Liver (tissue), 9 donors: ENCODE results near the gene MALT1. TPM values are rescaled to one million over a fixed set of nuclear protein-coding genes. Genes with fewer than 3 reads are reported as not detected.

Experiments
- DNase-seq: peaks from one replicate; pipeline ENCODE4 v3.0.0-alpha.2; 2017; ENCODE audit warnings: low spot score
- H3K27ac ChIP-seq, 2 donors: one replicate each; pipeline ENCODE4 v1.7.0; 2013; ENCODE audit warnings: inconsistent platforms in 2 of 2, low read length in 2 of 2, control low read depth in 1 of 2, low read depth in 1 of 2, mild to moderate bottlenecking in 1 of 2
- H3K27me3 ChIP-seq, 4 donors: one replicate each; pipeline versions ENCODE4 v1.6.1 to v1.7.0; 2013; ENCODE audit warnings: low read length in 3 of 4, inconsistent platforms in 1 of 4, mild to moderate bottlenecking in 1 of 4, moderate library complexity in 1 of 4; ENCODE audit not compliant: control insufficient read depth in 4 of 4, insufficient read depth in 4 of 4
- H3K36me3 ChIP-seq, 4 donors: one replicate each; pipeline versions ENCODE4 v1.6.1 to v1.7.0; 2013; ENCODE audit warnings: low read length in 3 of 4, mild to moderate bottlenecking in 3 of 4, low read depth in 1 of 4, moderate library complexity in 1 of 4; ENCODE audit not compliant: control insufficient read depth in 4 of 4, insufficient read depth in 3 of 4
- H3K4me1 ChIP-seq, 4 donors: one replicate each; pipeline versions ENCODE4 v1.6.1 to v1.7.0; 2013; ENCODE audit warnings: low read length in 3 of 4, mild to moderate bottlenecking in 3 of 4, moderate library complexity in 1 of 4; ENCODE audit not compliant: control insufficient read depth in 4 of 4, insufficient read depth in 4 of 4
- H3K4me3 ChIP-seq, 3 donors: one replicate each; pipeline versions ENCODE4 v1.6.1 to v1.7.0; 2013; ENCODE audit warnings: low read length in 3 of 3, control low read depth in 1 of 3, low read depth in 1 of 3, mild to moderate bottlenecking in 1 of 3
- H3K9ac ChIP-seq, 2 donors: one replicate each; pipeline ENCODE4 v1.7.0; 2013; ENCODE audit warnings: low read length in 2 of 2, mild to moderate bottlenecking in 2 of 2, moderate library complexity in 2 of 2, control low read depth in 1 of 2, low read depth in 1 of 2
- H3K9me3 ChIP-seq, 4 donors: one replicate each; pipeline versions ENCODE4 v1.6.1 to v1.7.0; 2013; ENCODE audit warnings: low read length in 3 of 4; ENCODE audit not compliant: control insufficient read depth in 4 of 4
- EGR1 ChIP-seq, 2 donors: IDR thresholded peaks; 2 replicates each; pipeline ENCODE4 v1.6.1; 2016 to 2018; ENCODE audit warnings: antibody characterized with exemption in 2 of 2, low read depth in 2 of 2
- FOXA1 ChIP-seq: IDR thresholded peaks from 2 replicates; pipeline ENCODE4 v1.6.1; 2016; ENCODE audit warnings: antibody characterized with exemption
- FOXA2 ChIP-seq: IDR thresholded peaks from 2 replicates; pipeline ENCODE4 v1.6.1; 2016; ENCODE audit warnings: antibody characterized with exemption
- GABPA ChIP-seq, 2 donors: IDR thresholded peaks in 1 of 2; conservative IDR thresholded peaks in 1 of 2; 2 replicates each; pipeline ENCODE4 v1.6.1; 2016; ENCODE audit warnings: antibody characterized with exemption in 2 of 2, mild to moderate bottlenecking in 1 of 2, moderate library complexity in 1 of 2
- HNF4A ChIP-seq, 2 donors: conservative IDR thresholded peaks; 2 replicates each; pipeline ENCODE4 v1.6.1; 2016; ENCODE audit warnings: antibody characterized with exemption in 2 of 2, mild to moderate bottlenecking in 2 of 2
- HNF4G ChIP-seq: IDR thresholded peaks from 2 replicates; pipeline ENCODE4 v1.6.1; 2016; ENCODE audit warnings: antibody characterized with exemption
- JUND ChIP-seq, 2 donors: IDR thresholded peaks; 2 replicates each; pipeline ENCODE4 v1.6.1; 2016; ENCODE audit warnings: antibody characterized with exemption in 2 of 2
- SP1 ChIP-seq: IDR thresholded peaks from 2 replicates; pipeline ENCODE4 v1.6.1; 2018; ENCODE audit warnings: antibody characterized with exemption, mild to moderate bottlenecking
- TAF1 ChIP-seq: conservative IDR thresholded peaks from 2 replicates; pipeline ENCODE4 v1.6.1; 2016; ENCODE audit warnings: antibody characterized with exemption, mild to moderate bottlenecking
- YY1 ChIP-seq: IDR thresholded peaks from 2 replicates; pipeline ENCODE4 v1.6.1; 2016; ENCODE audit warnings: antibody characterized with exemption, mild to moderate bottlenecking
- WGBS: extraction: QIAGEN DNeasy Blood & Tissue Kit; methylation state at CpG from one replicate; pipeline ENCODE4 v1.1.7; 2013; 5-methylcytosine and 5-hydroxymethylcytosine counted together
- polyA plus RNA-seq, 2 donors: library from polyadenylated mRNA; stranded (reverse) in 1 of 2; unstranded in 1 of 2; fragments of 200-250 nt in 1 of 2; fragments of >200 nt in 1 of 2; fragmentation: Nextera tagmentation in 1 of 2; extraction: Ambion mirVana in 1 of 2; gene quantifications; one replicate each; pipeline versions ENCODE4 v1.2.1 to v1.2.3, GENCODE V29; 2013 to 2015
- total RNA-seq, 2 donors: library from RNA; depleted of rRNA; stranded (reverse); fragments of >200 nt; gene quantifications; one replicate each; pipeline ENCODE4 v1.2.3, GENCODE V29; 2014
- TF ChIP-seq, protein P1 (sequence below): IDR thresholded peaks from 2 replicates; pipeline ENCODE4 v1.6.1; 2016; ENCODE audit warnings: antibody characterized with exemption
- TF ChIP-seq, protein P2 (sequence below): IDR thresholded peaks from 2 replicates; pipeline ENCODE4 v1.6.1; 2016; ENCODE audit warnings: antibody characterized with exemption
- TF ChIP-seq, protein P3 (sequence below): IDR thresholded peaks from 2 replicates; pipeline ENCODE4 v1.6.1; 2016; ENCODE audit warnings: antibody characterized with exemption, mild to moderate bottlenecking
- TF ChIP-seq, protein P4 (sequence below): fragments of 150-350 bp; IDR thresholded peaks from 2 replicates; pipeline ENCODE4 v1.5.1; 2017; ENCODE audit warnings: improper control_type of control experiment, low read depth, low read length; ENCODE audit not compliant: missing input control
- TF ChIP-seq, protein P5 (sequence below): IDR thresholded peaks from 2 replicates; pipeline ENCODE4 v1.6.1; 2016; ENCODE audit warnings: antibody characterized with exemption
- donor health status: healthy.
- donor health status: healthy.
- donor health status: healthy.
- donor health status: healthy.
- donor health status: healthy.

Gene MALT1
- total and polyA plus RNA-seq, 4 donors = 3.1 to 27.3 (median 6.4) TPM

DNA sequence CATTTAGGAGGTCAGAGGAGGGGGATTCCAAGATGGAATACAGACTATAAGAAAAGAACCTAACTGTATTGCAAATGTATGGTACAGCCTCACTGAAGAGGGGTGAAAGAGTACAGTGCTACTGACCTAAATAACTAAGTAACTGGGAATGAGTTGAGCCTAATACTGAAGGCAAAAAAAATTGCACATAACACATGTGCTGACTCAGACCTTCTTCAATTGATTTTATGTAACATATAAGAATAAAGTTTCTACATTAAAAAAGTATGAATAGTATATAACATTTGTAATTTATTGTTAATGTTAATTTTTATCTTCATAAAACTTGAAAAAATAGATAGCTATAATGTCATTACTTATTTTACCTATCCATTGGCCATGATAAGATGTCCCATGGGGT lies 41.7 kb downstream of the MALT1 start:
- TF ChIP-seq JUND (IDR thresholded peaks at IDR 0.05) = no peak
- TF ChIP-seq SP1 = no peak
- TF ChIP-seq, protein P1, sequence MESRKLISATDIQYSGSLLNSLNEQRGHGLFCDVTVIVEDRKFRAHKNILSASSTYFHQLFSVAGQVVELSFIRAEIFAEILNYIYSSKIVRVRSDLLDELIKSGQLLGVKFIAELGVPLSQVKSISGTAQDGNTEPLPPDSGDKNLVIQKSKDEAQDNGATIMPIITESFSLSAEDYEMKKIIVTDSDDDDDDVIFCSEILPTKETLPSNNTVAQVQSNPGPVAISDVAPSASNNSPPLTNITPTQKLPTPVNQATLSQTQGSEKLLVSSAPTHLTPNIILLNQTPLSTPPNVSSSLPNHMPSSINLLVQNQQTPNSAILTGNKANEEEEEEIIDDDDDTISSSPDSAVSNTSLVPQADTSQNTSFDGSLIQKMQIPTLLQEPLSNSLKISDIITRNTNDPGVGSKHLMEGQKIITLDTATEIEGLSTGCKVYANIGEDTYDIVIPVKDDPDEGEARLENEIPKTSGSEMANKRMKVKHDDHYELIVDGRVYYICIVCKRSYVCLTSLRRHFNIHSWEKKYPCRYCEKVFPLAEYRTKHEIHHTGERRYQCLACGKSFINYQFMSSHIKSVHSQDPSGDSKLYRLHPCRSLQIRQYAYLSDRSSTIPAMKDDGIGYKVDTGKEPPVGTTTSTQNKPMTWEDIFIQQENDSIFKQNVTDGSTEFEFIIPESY = no peak
- TF ChIP-seq FOXA2 = no peak
- TF ChIP-seq GABPA (IDR thresholded peaks at IDR 0.05 in 1 of 2, conservative IDR thresholded peaks at IDR 0.05 in 1 of 2) = no peak
- no peak for TF ChIP-seq TAF1
- no peak for TF ChIP-seq YY1
- Histone ChIP-seq H3K27ac (no peak overlapping the region), H3K9me3 (no peaks in the 10 kb centered on the region), H3K4me1 (no peaks in the 10 kb centered on the region), H3K9ac (no peak overlapping the region), H3K36me3 (peaks cover 0 to 8% (median 4%) of the 10 kb centered on the region in 4 donors), H3K27me3 (no peaks in the 10 kb centered on the region), H3K4me3 (no peak overlapping the region)
- DNase-seq = no peak

DNA sequence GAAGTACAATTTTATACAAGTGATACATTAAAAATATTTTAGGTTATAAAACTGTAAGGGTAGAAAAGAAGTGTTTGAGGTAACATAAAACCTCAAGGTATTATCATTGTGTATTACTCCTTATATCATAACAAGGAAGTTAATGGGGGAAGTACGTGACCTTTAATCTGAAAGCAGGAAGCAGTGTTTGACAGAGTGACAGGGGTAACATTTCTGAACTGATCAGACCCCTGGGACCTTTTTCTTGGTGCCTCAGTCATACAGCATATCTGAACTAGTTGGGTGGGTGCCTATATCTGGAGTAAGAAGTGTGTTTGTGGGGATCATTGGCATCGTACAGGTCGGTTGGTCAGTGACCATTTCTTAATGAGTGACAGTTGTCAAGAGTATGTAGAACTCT lies 43.0 kb downstream of the MALT1 start:
- no peak for TF ChIP-seq FOXA1
- TF ChIP-seq, protein P2, sequence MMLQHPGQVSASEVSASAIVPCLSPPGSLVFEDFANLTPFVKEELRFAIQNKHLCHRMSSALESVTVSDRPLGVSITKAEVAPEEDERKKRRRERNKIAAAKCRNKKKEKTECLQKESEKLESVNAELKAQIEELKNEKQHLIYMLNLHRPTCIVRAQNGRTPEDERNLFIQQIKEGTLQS = no peak
- TF ChIP-seq, protein P3, sequence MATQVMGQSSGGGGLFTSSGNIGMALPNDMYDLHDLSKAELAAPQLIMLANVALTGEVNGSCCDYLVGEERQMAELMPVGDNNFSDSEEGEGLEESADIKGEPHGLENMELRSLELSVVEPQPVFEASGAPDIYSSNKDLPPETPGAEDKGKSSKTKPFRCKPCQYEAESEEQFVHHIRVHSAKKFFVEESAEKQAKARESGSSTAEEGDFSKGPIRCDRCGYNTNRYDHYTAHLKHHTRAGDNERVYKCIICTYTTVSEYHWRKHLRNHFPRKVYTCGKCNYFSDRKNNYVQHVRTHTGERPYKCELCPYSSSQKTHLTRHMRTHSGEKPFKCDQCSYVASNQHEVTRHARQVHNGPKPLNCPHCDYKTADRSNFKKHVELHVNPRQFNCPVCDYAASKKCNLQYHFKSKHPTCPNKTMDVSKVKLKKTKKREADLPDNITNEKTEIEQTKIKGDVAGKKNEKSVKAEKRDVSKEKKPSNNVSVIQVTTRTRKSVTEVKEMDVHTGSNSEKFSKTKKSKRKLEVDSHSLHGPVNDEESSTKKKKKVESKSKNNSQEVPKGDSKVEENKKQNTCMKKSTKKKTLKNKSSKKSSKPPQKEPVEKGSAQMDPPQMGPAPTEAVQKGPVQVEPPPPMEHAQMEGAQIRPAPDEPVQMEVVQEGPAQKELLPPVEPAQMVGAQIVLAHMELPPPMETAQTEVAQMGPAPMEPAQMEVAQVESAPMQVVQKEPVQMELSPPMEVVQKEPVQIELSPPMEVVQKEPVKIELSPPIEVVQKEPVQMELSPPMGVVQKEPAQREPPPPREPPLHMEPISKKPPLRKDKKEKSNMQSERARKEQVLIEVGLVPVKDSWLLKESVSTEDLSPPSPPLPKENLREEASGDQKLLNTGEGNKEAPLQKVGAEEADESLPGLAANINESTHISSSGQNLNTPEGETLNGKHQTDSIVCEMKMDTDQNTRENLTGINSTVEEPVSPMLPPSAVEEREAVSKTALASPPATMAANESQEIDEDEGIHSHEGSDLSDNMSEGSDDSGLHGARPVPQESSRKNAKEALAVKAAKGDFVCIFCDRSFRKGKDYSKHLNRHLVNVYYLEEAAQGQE = no peak
- no peak for TF ChIP-seq TAF1
- TF ChIP-seq HNF4G = no peak
- TF ChIP-seq, protein P4, sequence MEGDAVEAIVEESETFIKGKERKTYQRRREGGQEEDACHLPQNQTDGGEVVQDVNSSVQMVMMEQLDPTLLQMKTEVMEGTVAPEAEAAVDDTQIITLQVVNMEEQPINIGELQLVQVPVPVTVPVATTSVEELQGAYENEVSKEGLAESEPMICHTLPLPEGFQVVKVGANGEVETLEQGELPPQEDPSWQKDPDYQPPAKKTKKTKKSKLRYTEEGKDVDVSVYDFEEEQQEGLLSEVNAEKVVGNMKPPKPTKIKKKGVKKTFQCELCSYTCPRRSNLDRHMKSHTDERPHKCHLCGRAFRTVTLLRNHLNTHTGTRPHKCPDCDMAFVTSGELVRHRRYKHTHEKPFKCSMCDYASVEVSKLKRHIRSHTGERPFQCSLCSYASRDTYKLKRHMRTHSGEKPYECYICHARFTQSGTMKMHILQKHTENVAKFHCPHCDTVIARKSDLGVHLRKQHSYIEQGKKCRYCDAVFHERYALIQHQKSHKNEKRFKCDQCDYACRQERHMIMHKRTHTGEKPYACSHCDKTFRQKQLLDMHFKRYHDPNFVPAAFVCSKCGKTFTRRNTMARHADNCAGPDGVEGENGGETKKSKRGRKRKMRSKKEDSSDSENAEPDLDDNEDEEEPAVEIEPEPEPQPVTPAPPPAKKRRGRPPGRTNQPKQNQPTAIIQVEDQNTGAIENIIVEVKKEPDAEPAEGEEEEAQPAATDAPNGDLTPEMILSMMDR = no peak
- no peak for TF ChIP-seq SP1
- no peak for TF ChIP-seq FOXA2
- no peak for TF ChIP-seq HNF4A (conservative IDR thresholded peaks at IDR 0.05)
- TF ChIP-seq JUND (IDR thresholded peaks at IDR 0.05) = no peak
- TF ChIP-seq, protein P1 = no peak
- TF ChIP-seq, protein P5, sequence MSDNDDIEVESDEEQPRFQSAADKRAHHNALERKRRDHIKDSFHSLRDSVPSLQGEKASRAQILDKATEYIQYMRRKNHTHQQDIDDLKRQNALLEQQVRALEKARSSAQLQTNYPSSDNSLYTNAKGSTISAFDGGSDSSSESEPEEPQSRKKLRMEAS = no peak
- TF ChIP-seq EGR1 (IDR thresholded peaks at IDR 0.05; ENCODE audit: low read depth in 2 of 2) = no peak
- no peaks in the 10 kb centered on the region for H3K27me3 ChIP-seq
- 90% methylated on average over 3 of the region's 3 CpGs for WGBS
- no peak overlapping the region for H3K27ac ChIP-seq
- no peak for DNase-seq
- no peaks in the 10 kb centered on the region for H3K4me1 ChIP-seq
- no peak overlapping the region for H3K9ac ChIP-seq
- H3K4me3 ChIP-seq = no peak overlapping the region
- H3K9me3 ChIP-seq = no peaks in the 10 kb centered on the region
- H3K36me3 ChIP-seq = peaks cover 0 to 5% (median 1%) of the 10 kb centered on the region in 4 donors
